BE2C (cell line): Measurements from ENCODE around the gene SLC1A5.

ENCODE experiments used
- DNase-seq: peaks from one replicate; pipeline ENCODE4 v3.0.0-alpha.2; 2020
- H3K27me3 ChIP-seq: fragments of 250-450 bp; sonication (Bioruptor Pico); 2 replicates; pipeline ENCODE4 v1.5.1; 2020; ENCODE audit warnings: mild to moderate bottlenecking
- H3K36me3 ChIP-seq: fragments of 250-450 bp; sonication (Bioruptor Pico); 2 replicates; pipeline ENCODE4 v1.5.1; 2020; ENCODE audit warnings: mild to moderate bottlenecking
- H3K4me1 ChIP-seq: fragments of 250-450 bp; sonication (Bioruptor Pico); 2 replicates; pipeline ENCODE4 v1.5.1; 2020
- H3K4me3 ChIP-seq: 2 replicates; pipeline ENCODE4 v1.5.1; 2011; ENCODE audit warnings: low read depth, low read length
- H3K9me3 ChIP-seq: fragments of 250-450 bp; sonication (Bioruptor Pico); 2 replicates; pipeline ENCODE4 v1.5.1; 2020
- TF ChIP-seq, protein P1 (sequence below): IDR thresholded peaks from 2 replicates; pipeline ENCODE4 v1.5.1; 2012; ENCODE audit warnings: mild to moderate bottlenecking, low read depth, low read length

The SLC1A5 gene

GRCh38 chr19:46726971-46727501, 61.4 kb downstream of the SLC1A5 start:
- no peak for DNase-seq
- no peak overlapping the region for H3K4me3 ChIP-seq
- no peaks in the 10 kb centered on the region for H3K27me3 ChIP-seq
- H3K36me3 ChIP-seq: peaks cover 89% of the 10 kb centered on the region
- no peaks in the 10 kb centered on the region for H3K9me3 ChIP-seq
- TF ChIP-seq, protein P1, sequence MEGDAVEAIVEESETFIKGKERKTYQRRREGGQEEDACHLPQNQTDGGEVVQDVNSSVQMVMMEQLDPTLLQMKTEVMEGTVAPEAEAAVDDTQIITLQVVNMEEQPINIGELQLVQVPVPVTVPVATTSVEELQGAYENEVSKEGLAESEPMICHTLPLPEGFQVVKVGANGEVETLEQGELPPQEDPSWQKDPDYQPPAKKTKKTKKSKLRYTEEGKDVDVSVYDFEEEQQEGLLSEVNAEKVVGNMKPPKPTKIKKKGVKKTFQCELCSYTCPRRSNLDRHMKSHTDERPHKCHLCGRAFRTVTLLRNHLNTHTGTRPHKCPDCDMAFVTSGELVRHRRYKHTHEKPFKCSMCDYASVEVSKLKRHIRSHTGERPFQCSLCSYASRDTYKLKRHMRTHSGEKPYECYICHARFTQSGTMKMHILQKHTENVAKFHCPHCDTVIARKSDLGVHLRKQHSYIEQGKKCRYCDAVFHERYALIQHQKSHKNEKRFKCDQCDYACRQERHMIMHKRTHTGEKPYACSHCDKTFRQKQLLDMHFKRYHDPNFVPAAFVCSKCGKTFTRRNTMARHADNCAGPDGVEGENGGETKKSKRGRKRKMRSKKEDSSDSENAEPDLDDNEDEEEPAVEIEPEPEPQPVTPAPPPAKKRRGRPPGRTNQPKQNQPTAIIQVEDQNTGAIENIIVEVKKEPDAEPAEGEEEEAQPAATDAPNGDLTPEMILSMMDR: no peak
- no peaks in the 10 kb centered on the region for H3K4me1 ChIP-seq

- H3K4me1 ChIP-seq: no peaks in the 10 kb centered on the region
- H3K9me3 ChIP-seq: no peaks in the 10 kb centered on the region
- TF ChIP-seq, protein P1: no peak
- no peak for DNase-seq
- H3K27me3 ChIP-seq: no peaks in the 10 kb centered on the region
- H3K36me3 ChIP-seq: peaks cover 89% of the 10 kb centered on the region
- H3K4me3 ChIP-seq: no peak overlapping the region
Measured at GRCh38 chr19:46726551-46726950, 61.8 kb downstream of the SLC1A5 start.

GRCh38 chr19:46725859-46726393, 62.5 kb downstream of the SLC1A5 start:
- TF ChIP-seq, protein P1: no peak
- no peak for DNase-seq
- no peak overlapping the region for H3K4me3 ChIP-seq
- H3K36me3 ChIP-seq: peaks cover 96% of the 10 kb centered on the region
- H3K9me3 ChIP-seq: no peaks in the 10 kb centered on the region
- no peaks in the 10 kb centered on the region for H3K27me3 ChIP-seq
- no peaks in the 10 kb centered on the region for H3K4me1 ChIP-seq

DNA sequence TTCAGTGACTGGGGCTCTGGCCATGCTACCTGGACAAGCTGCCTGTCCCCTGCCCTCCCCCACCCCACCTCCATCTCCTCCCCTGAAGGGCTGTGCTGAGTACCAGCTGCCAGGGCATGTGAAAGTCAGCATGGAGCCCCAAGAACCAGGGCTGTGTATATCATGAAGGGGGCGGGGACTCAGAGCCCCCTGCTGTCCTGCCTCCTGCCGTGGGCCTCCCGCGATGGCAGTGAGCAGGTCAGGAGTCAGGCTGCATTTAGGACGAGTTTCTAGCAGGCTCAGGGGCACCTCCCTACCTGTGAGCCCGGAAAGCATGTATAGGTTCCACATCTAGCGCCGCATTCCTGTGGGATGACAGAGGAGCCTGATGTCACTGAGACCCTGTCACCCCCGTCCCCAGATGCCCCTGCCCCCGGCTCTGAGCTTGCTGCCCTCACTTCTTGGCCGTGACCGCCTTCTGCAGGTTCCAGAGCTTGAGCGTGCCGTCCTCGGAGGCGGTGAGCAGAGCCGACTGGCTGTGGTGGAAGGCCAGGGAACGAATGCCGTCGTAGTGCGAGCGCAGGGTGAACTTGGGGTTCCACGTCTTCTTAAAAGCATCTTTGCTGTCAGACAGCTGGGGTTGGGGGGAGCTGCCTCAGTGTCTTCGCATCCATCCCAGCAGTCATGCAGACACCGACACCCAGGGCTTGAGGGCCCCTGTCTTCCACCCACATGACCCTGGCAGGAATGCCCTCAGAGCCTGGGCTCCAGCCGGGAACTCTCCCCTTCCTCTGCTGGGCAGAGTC, 63.2 kb downstream of the SLC1A5 start:
- DNase-seq: no peak
- Histone ChIP-seq H3K36me3 (peaks cover 99% of the 10 kb centered on the region), H3K4me3 (no peak overlapping the region), H3K4me1 (no peaks in the 10 kb centered on the region), H3K27me3 (no peaks in the 10 kb centered on the region), H3K9me3 (no peaks in the 10 kb centered on the region)
- TF ChIP-seq, protein P1: no peak
